Lung microvascular endothelial cell (primary cell): Measurements from ENCODE around the gene ZMIZ2. TPM values are rescaled to one million over a fixed set of nuclear protein-coding genes. Genes with fewer than 3 reads are reported as not detected.
"Not testable (repeated sequence)": the region's sequence is repeated elsewhere in the genome, so short reads cannot be mapped to it uniquely, and the experiment has no call there.

Experiments used
- DNase-seq, 2 donors: peaks; one replicate each; pipeline versions ENCODE4 v3.0.0 to v3.0.0-alpha.2; 2010; ENCODE audit warnings: low read depth in 2 of 2
- total RNA-seq: library from RNA; depleted of rRNA; stranded (reverse); fragments of >200 nt; gene quantifications from 2 replicates; pipeline ENCODE4 v1.2.1, GENCODE V29; 2014

Gene ZMIZ2
- total RNA-seq, 1 donor from 2014 or later, result 7.9 TPM

GRCh38 chr7:44802418-44803025, 53.9 kb downstream of the ZMIZ2 start:
- DNase-seq, result no peak

GRCh38 chr7:44803828-44804519, 55.3 kb downstream of the ZMIZ2 start:
- not testable (repeated sequence) for DNase-seq

- no peak for DNase-seq
Measured at GRCh38 chr7:44805950-44806349, 57.3 kb downstream of the ZMIZ2 start.

- DNase-seq, result no peak
Measured at GRCh38 chr7:44808914-44809393, 60.3 kb downstream of the ZMIZ2 start.

- DNase-seq, result no peak
Measured at GRCh38 chr7:44811093-44811492, 62.4 kb downstream of the ZMIZ2 start.

- no peak for DNase-seq
Measured at GRCh38 chr7:44811571-44811970, 62.9 kb downstream of the ZMIZ2 start.

GRCh38 chr7:44814919-44815318, 66.3 kb downstream of the ZMIZ2 start:
- no peak for DNase-seq

- DNase-seq, result no peak
Measured at GRCh38 chr7:44819292-44819691, 70.6 kb downstream of the ZMIZ2 start.

Other genes starting within 250 kb of the ZMIZ2 start
- gene NPC1L1, start 207.5 kb upstream of the ZMIZ2 start, total RNA-seq, result not detected in 2 replicates
- gene DDX56, start 174.9 kb upstream of the ZMIZ2 start, total RNA-seq, result 37.0 and 40.7 TPM in 2 replicates
- 50.6 and 77.8 TPM in 2 replicates for gene TMED4, start 166.6 kb upstream of the ZMIZ2 start, total RNA-seq
- gene OGDH, start 142.2 kb upstream of the ZMIZ2 start, total RNA-seq, result 28.1 and 39.9 TPM in 2 replicates
- gene PPIA, start 47.8 kb downstream of the ZMIZ2 start, total RNA-seq, result 1,180 and 1,502 TPM in 2 replicates
- gene H2AZ2, start 99.2 kb downstream of the ZMIZ2 start, total RNA-seq, result 196 and 217 TPM in 2 replicates
- 12.0 and 14.7 TPM in 2 replicates for gene PURB, start 136.7 kb downstream of the ZMIZ2 start, total RNA-seq
- under 0.01 TPM in 2 replicates for gene MYO1G, start 230.2 kb downstream of the ZMIZ2 start, total RNA-seq